22Rv1 (cell line): ENCODE results near the gene GRIP2.

Source experiments
- H3K27ac ChIP-seq: fragments of 450-650 bp; 2 replicates; pipeline ENCODE4 v1.5.1; 2017
- CTCF ChIP-seq: fragments of 450-650 bp; IDR thresholded peaks from 2 replicates; pipeline ENCODE4 v1.5.1; 2017; ENCODE audit warnings: mild to moderate bottlenecking
- ZFX ChIP-seq: fragments of 450-650 bp; IDR thresholded peaks from 2 replicates; pipeline ENCODE4 v1.6.1; 2017; ENCODE audit warnings: antibody characterized with exemption, borderline replicate concordance

Gene GRIP2

GRCh38 chr3:14513566-14514322, 26.4 kb downstream of the GRIP2 start:
- no peak for TF ChIP-seq CTCF
- H3K27ac ChIP-seq, result no peak overlapping the region

GRCh38 chr3:14512942-14513327, 27.2 kb downstream of the GRIP2 start:
- H3K27ac ChIP-seq, result no peak overlapping the region
- no peak for TF ChIP-seq CTCF
- no peak for TF ChIP-seq ZFX

GRCh38 chr3:14512281-14512941, 27.7 kb downstream of the GRIP2 start:
- TF ChIP-seq ZFX (no peak), CTCF (no peak)
- no peak overlapping the region for H3K27ac ChIP-seq

- TF ChIP-seq ZFX, result no peak
- TF ChIP-seq CTCF, result no peak
- no peak overlapping the region for H3K27ac ChIP-seq
Measured at GRCh38 chr3:14511623-14512280, 28.4 kb downstream of the GRIP2 start.

GRCh38 chr3:14510838-14511622, 29.1 kb downstream of the GRIP2 start:
- TF ChIP-seq ZFX (no peak), CTCF (no peak)
- H3K27ac ChIP-seq, result no peak overlapping the region

DNA sequence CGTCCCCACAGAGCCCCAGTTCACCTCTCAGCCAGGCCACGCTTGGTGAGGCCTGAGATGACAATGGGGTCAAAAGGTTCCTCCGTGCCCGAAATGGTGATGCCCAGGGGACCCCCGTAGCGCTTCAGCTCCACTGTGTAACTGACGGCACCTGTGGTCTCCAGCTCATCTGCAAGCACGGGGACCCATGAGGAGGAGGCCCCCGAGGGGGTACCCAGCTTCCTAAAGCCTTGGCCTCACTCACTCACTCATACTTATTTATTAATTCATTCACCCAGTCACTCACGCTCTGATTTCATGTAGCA, 30.4 kb downstream of the GRIP2 start:
- TF ChIP-seq CTCF (no peak), ZFX (no peak)

More for the DNA sequence above, 30.4 kb downstream of the GRIP2 start:
- no peak overlapping the region for H3K27ac ChIP-seq
